Loucy (cell line): ENCODE measurements around the gene FRMD4A.

Experiments
- H2AFZ ChIP-seq: fragments of 200-600 bp; sonication (generic); 2 replicates; pipeline ENCODE4 v1.6.0; 2016; ENCODE audit warnings: antibody characterized with exemption, mild to moderate bottlenecking, low read length, moderate library complexity
- H3F3A ChIP-seq: fragments of 200-600 bp; 2 replicates; pipeline ENCODE4 v1.6.0; 2016; ENCODE audit warnings: antibody characterized with exemption, low read depth, mild to moderate bottlenecking
- H3K27me3 ChIP-seq: fragments of 200-600 bp; sonication (generic); 2 replicates; pipeline ENCODE4 v1.6.1; 2014; ENCODE audit warnings: low read length, mild to moderate bottlenecking; ENCODE audit not compliant: insufficient read depth, poor library complexity, severe bottlenecking
- H3K36me3 ChIP-seq: fragments of 200-600 bp; sonication (generic); 2 replicates; pipeline ENCODE4 v1.6.1; 2016; ENCODE audit warnings: low read length; ENCODE audit not compliant: insufficient read depth
- H3K4me1 ChIP-seq: fragments of 200-600 bp; sonication (generic); 2 replicates; pipeline ENCODE4 v1.5.1; 2014; ENCODE audit warnings: low read length, mild to moderate bottlenecking; ENCODE audit not compliant: insufficient read depth, poor library complexity, severe bottlenecking
- H3K4me2 ChIP-seq: fragments of 200-600 bp; sonication (generic); 2 replicates; pipeline ENCODE4 v1.6.0; 2014; ENCODE audit warnings: antibody characterized with exemption, low read length, low read depth, mild to moderate bottlenecking; ENCODE audit not compliant: poor library complexity, severe bottlenecking
- H3K4me3 ChIP-seq: fragments of 200-600 bp; sonication (generic); 2 replicates; pipeline ENCODE4 v1.5.1; 2014; ENCODE audit warnings: low read length, mild to moderate bottlenecking, mixed read lengths; ENCODE audit not compliant: poor library complexity, severe bottlenecking
- H3K79me2 ChIP-seq: fragments of 200-600 bp; sonication (generic); 2 replicates; pipeline ENCODE4 v1.6.1; 2014; ENCODE audit warnings: low read length; ENCODE audit not compliant: insufficient read depth
- H3K9ac ChIP-seq: fragments of 200-600 bp; sonication (generic); 2 replicates; pipeline ENCODE4 v1.6.0; 2014; ENCODE audit warnings: mild to moderate bottlenecking, low read depth, low read length, moderate library complexity; ENCODE audit not compliant: poor library complexity, severe bottlenecking
- H3K9me2 ChIP-seq: fragments of 200-600 bp; sonication (generic); replicated peaks from 2 replicates; pipeline ENCODE4 v1.6.1; 2016; ENCODE audit warnings: low read depth, low read length, mixed read lengths
- H3K9me3 ChIP-seq: fragments of 200-600 bp; sonication (generic); 2 replicates; pipeline ENCODE4 v1.6.1; 2014; ENCODE audit warnings: mild to moderate bottlenecking, antibody characterized with exemption, low read length, low read depth; ENCODE audit not compliant: insufficient read depth
- H4K20me1 ChIP-seq: fragments of 200-600 bp; sonication (generic); 2 replicates; pipeline ENCODE4 v1.6.0; 2014; ENCODE audit warnings: antibody characterized with exemption, low read length, mild to moderate bottlenecking; ENCODE audit not compliant: insufficient read depth, poor library complexity, severe bottlenecking
- EZH2phosphoT487 ChIP-seq: fragments of 200-600 bp; IDR thresholded peaks from 2 replicates; pipeline ENCODE4 v1.6.1; 2018; ENCODE audit warnings: antibody characterized with exemption, mild to moderate bottlenecking, moderate library complexity, borderline replicate concordance
- TF ChIP-seq, protein P1 (sequence below): fragments of 200-600 bp; sonication (generic); conservative IDR thresholded peaks from 2 replicates; pipeline ENCODE4 v1.5.1; 2014; ENCODE audit warnings: mild to moderate bottlenecking, antibody characterized with exemption, low read length

The FRMD4A gene

DNA sequence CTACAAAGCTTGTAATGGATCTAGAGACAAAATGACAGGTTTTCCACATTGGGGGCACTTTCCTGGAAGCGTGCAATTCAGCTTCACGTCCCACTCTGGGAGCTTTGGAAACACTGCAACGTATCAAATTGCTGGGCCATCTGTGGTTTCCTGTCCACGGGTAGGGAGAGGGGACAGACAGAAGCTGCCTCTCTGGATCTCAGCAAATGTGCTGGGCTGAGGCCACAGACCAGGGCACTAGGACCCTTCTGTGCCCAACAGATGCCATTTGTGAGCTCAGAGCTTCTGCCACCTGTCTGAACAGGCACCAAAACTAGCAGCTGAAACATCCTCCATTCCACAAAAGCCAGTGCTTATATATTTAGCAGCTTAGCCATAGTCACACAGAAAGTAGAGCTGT is 40.9 kb upstream of the FRMD4A start:
- no peaks in the 10 kb centered on the region for H3F3A ChIP-seq
- H3K4me3 ChIP-seq = no peak overlapping the region
- no peaks in the 10 kb centered on the region for H3K79me2 ChIP-seq
- no peaks in the 10 kb centered on the region for H3K27me3 ChIP-seq
- TF ChIP-seq, protein P1, sequence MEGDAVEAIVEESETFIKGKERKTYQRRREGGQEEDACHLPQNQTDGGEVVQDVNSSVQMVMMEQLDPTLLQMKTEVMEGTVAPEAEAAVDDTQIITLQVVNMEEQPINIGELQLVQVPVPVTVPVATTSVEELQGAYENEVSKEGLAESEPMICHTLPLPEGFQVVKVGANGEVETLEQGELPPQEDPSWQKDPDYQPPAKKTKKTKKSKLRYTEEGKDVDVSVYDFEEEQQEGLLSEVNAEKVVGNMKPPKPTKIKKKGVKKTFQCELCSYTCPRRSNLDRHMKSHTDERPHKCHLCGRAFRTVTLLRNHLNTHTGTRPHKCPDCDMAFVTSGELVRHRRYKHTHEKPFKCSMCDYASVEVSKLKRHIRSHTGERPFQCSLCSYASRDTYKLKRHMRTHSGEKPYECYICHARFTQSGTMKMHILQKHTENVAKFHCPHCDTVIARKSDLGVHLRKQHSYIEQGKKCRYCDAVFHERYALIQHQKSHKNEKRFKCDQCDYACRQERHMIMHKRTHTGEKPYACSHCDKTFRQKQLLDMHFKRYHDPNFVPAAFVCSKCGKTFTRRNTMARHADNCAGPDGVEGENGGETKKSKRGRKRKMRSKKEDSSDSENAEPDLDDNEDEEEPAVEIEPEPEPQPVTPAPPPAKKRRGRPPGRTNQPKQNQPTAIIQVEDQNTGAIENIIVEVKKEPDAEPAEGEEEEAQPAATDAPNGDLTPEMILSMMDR = no peak
- TF ChIP-seq EZH2phosphoT487 = no peak
- no peaks in the 10 kb centered on the region for H3K9me2 ChIP-seq
- H3K4me2 ChIP-seq = no peak overlapping the region
- H2AFZ ChIP-seq = peak overlapping the region; percentile 17; the same call in 1 of the 2 replicates
- peaks cover 51% of the 10 kb centered on the region for H3K4me1 ChIP-seq
- H3K9ac ChIP-seq = no peak overlapping the region
- no peaks in the 10 kb centered on the region for H3K36me3 ChIP-seq
- no peaks in the 10 kb centered on the region for H3K9me3 ChIP-seq
- no peaks in the 10 kb centered on the region for H4K20me1 ChIP-seq

DNA sequence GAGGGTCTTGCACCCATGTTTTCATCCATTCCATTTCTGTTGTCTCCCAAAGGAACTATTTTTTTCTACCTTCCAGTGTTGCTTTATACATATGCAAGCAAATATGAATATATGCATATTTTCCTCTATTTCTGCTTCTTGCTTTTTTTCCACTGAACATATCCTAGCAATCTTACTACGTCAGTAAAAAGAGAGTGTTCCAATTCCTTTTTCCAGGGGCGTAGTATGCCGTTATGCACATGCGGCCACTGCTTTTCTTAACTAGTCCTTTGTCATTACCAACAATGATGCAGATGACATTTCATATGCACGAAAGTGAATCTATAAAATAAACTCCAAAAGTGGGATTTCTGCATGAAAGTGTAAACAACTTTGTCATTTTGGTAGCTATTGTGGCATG is 40.2 kb upstream of the FRMD4A start:
- Histone ChIP-seq H4K20me1 (no peaks in the 10 kb centered on the region), H3K4me3 (no peak overlapping the region), H3K4me2 (no peak overlapping the region), H3K36me3 (no peaks in the 10 kb centered on the region), H3K79me2 (no peaks in the 10 kb centered on the region), H3F3A (no peaks in the 10 kb centered on the region), H3K9ac (no peak overlapping the region), H2AFZ (no peak overlapping the region), H3K9me3 (no peaks in the 10 kb centered on the region), H3K4me1 (peaks cover 48% of the 10 kb centered on the region), H3K9me2 (no peaks in the 10 kb centered on the region), H3K27me3 (no peaks in the 10 kb centered on the region)
- TF ChIP-seq, protein P1 = no peak
- TF ChIP-seq EZH2phosphoT487 = no peak

DNA sequence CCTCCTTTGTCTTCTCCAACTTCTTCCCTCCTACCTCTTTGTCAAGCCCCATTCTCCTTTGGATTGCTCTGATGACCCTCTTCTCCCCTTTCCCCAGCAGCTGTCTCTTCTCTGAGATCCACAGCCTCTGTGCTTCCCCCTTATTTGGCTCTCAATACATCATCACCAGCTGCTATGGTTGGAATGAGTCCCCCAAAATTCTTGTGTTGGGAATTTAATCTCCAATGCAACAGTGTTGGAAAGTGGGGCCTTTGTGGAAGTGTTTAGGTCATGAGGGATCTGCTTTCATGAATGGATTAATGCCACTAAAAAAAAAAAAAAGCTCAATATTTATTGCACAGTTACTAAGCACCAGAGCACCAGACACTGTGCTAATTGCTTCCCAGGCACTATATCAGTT is 39.2 kb upstream of the FRMD4A start:
- Histone ChIP-seq H3K79me2 (no peaks in the 10 kb centered on the region), H3K9ac (no peak overlapping the region), H3K4me1 (peaks cover 40% of the 10 kb centered on the region), H3K27me3 (no peaks in the 10 kb centered on the region), H3K9me2 (no peaks in the 10 kb centered on the region), H3K4me3 (no peak overlapping the region), H4K20me1 (no peaks in the 10 kb centered on the region), H3K9me3 (no peaks in the 10 kb centered on the region), H3F3A (no peaks in the 10 kb centered on the region), H2AFZ (no peak overlapping the region), H3K36me3 (no peaks in the 10 kb centered on the region), H3K4me2 (no peak overlapping the region)
- no peak for TF ChIP-seq EZH2phosphoT487
- TF ChIP-seq, protein P1 = no peak
